Spleen (tissue), 11 donors: ENCODE results near the gene ZNF385A. TPM values are rescaled to one million over a fixed set of nuclear protein-coding genes. Genes with fewer than 3 reads are reported as not detected.

ENCODE experiments used
- DNase-seq: peaks from one replicate; pipeline ENCODE4 v3.0.0-alpha.2; 2020
- H3K27ac ChIP-seq, 8 donors: fragments of 200-600 bp; sonication (generic) in 7 of 8; 1 replicate in 4 of 8; 2 replicates in 4 of 8; pipeline versions ENCODE4 v1.5.0 to v1.8.0; 2016 to 2021; ENCODE audit warnings: inconsistent platforms in 4 of 8, mild to moderate bottlenecking in 4 of 8, moderate library complexity in 1 of 8
- H3K27me3 ChIP-seq, 7 donors: fragments of 200-600 bp; sonication (generic) in 6 of 7; replicated peaks in 1 of 7; 1 replicate in 4 of 7; 2 replicates in 3 of 7; pipeline versions ENCODE4 v1.5.0 to v1.8.0; 2016 to 2021; ENCODE audit warnings: inconsistent platforms in 3 of 7, mild to moderate bottlenecking in 1 of 7
- H3K36me3 ChIP-seq, 6 donors: fragments of 200-600 bp; sonication (generic) in 5 of 6; 1 replicate in 4 of 6; 2 replicates in 2 of 6; pipeline versions ENCODE4 v1.5.0 to v1.8.0; 2016 to 2021; ENCODE audit warnings: inconsistent platforms in 2 of 6
- H3K4me1 ChIP-seq, 6 donors: fragments of 200-600 bp; sonication (generic) in 5 of 6; 1 replicate in 3 of 6; 2 replicates in 3 of 6; pipeline versions ENCODE4 v1.5.0 to v1.8.0; 2016 to 2021; ENCODE audit warnings: inconsistent platforms in 3 of 6
- H3K4me3 ChIP-seq, 8 donors: fragments of 200-600 bp; sonication (generic) in 7 of 8; 1 replicate in 4 of 8; 2 replicates in 4 of 8; pipeline versions ENCODE4 v1.5.0 to v1.8.0; 2016 to 2021; ENCODE audit warnings: inconsistent platforms in 4 of 8, mild to moderate bottlenecking in 4 of 8, moderate library complexity in 2 of 8
- H3K9me3 ChIP-seq, 8 donors: fragments of 200-600 bp; sonication (generic) in 7 of 8; 1 replicate in 4 of 8; 2 replicates in 4 of 8; pipeline versions ENCODE4 v1.5.0 to v1.8.0; 2016 to 2021; ENCODE audit warnings: inconsistent platforms in 4 of 8
- CTCF ChIP-seq, 11 experiments: fragments of 200-600 bp in 7 of 11; fragments of 450-650 bp in 4 of 11; sonication (generic) in 4 of 11; IDR thresholded peaks in 8 of 11; conservative IDR thresholded peaks in 3 of 11; 1 replicate in 7 of 11; 2 replicates in 4 of 11; pipeline versions ENCODE4 v1.4.0 to v1.8.0; 2016 to 2021; ENCODE audit warnings: antibody characterized with exemption in 11 of 11, inconsistent platforms in 4 of 11, mild to moderate bottlenecking in 1 of 11
- POLR2A ChIP-seq, 3 donors: fragments of 450-650 bp; IDR thresholded peaks; one replicate each; pipeline ENCODE4 v1.5.1; 2017; ENCODE audit warnings: antibody characterized with exemption in 3 of 3, mild to moderate bottlenecking in 1 of 3
- POLR2AphosphoS5 ChIP-seq, 3 donors: sonication (generic); formaldehyde crosslinking; IDR thresholded peaks; one replicate each; pipeline ENCODE4 v1.5.1; 2017; ENCODE audit warnings: antibody characterized with exemption in 3 of 3
- WGBS, 5 donors: extraction: QIAGEN DNeasy Blood & Tissue Kit in 3 of 5; methylation state at CpG; one replicate each; pipeline versions ENCODE4 v1.1.5 to v1.1.7; 2013 to 2018; 5-methylcytosine and 5-hydroxymethylcytosine counted together
- intact Hi-C: fragments of 100-400 bp; cut with DNase I; formaldehyde crosslinking; loops from one replicate; pipeline ENCODE4 v1.15.0; 2023; ENCODE audit warnings: low total_unique reads
- polyA plus RNA-seq, 3 donors: library from polyadenylated mRNA; stranded (reverse); fragments of 200-250 nt; gene quantifications; one replicate each; pipeline ENCODE4 v1.2.1, GENCODE V29; 2013
- total RNA-seq, 7 donors: library from RNA; depleted of rRNA in 3 of 7; stranded (reverse); fragments of >200 nt in 3 of 7; fragmentation: NEBNext Ultra II Directional in 4 of 7; extraction: Animal tissue kit (Norgen Biotek cat#: 25700) in 4 of 7; gene quantifications; one replicate each; pipeline versions ENCODE4 v1.1.0 to v1.2.1, GENCODE V29; 2016 to 2021
- donor health status: healthy with polysubstance abuse.
- donor health status: DM: no; HTN: no; CAD: no; lungs with moderate emphysema.
- donor health status: DM: no; HTN: no; CAD: no.
- donor health status: Bipolar disorder and iron deficiency.
- donor health status: healthy.
- donor health status: DM: no; HTN: no; CAD: no.
- donor health status: DM: yes; HTN: yes; CAD: no.

Gene ZNF385A
- total and polyA plus RNA-seq, 10 donors = 7.4 to 40.3 (median 23.4) TPM

- intact Hi-C loops = no loop called here
- Histone ChIP-seq H3K4me1 (peaks cover 7 to 68% (median 28%) of the 10 kb centered on the region in 6 donors), H3K4me3 (peak overlapping the region; percentile 50 to 74 (median 60)), H3K27ac (peak overlapping the region; percentile 73 to 89 (median 86)), H3K9me3 (no peaks in the 10 kb centered on the region), H3K36me3 (peaks cover 0 to 16% (median 0%) of the 10 kb centered on the region in 6 donors), H3K27me3 (no peaks in the 10 kb centered on the region)
- 0 to 2% (median 1%) methylated on average over 39 to 40 of the region's 40 CpGs for WGBS, 5 donors
- peak; percentile 95 for DNase-seq
- TF ChIP-seq POLR2AphosphoS5 (IDR thresholded peaks at IDR 0.05) (peak; percentile 66 to 79 (median 72)), POLR2A (IDR thresholded peaks at IDR 0.05) (no peak), CTCF (IDR thresholded peaks at IDR 0.05 in 8 of 11, conservative IDR thresholded peaks at IDR 0.05 in 3 of 11) (peak in 4 of 11 experiments; percentile 10 to 26 (median 12))
Measured at GRCh38 chr12:54358945-54359761, 25.4 kb downstream of the ZNF385A start.

GRCh38 chr12:54358191-54358944, 26.2 kb downstream of the ZNF385A start:
- 4 to 12% (median 7%) methylated on average over 15 of the region's 15 CpGs for WGBS, 5 donors
- Histone ChIP-seq H3K4me1 (peaks cover 7 to 60% (median 27%) of the 10 kb centered on the region in 6 donors), H3K36me3 (peaks cover 0 to 20% (median 0%) of the 10 kb centered on the region in 6 donors), H3K27ac (peak overlapping the region; percentile 66 to 89 (median 86)), H3K9me3 (no peaks in the 10 kb centered on the region), H3K27me3 (no peaks in the 10 kb centered on the region), H3K4me3 (peak overlapping the region; percentile 50 to 74 (median 60))
- no peak for TF ChIP-seq POLR2AphosphoS5 (IDR thresholded peaks at IDR 0.05)
- TF ChIP-seq CTCF (IDR thresholded peaks at IDR 0.05 in 8 of 11, conservative IDR thresholded peaks at IDR 0.05 in 3 of 11) = no peak
- TF ChIP-seq POLR2A (IDR thresholded peaks at IDR 0.05) = no peak
- no peak for DNase-seq
- intact Hi-C loops = no loop called here

GRCh38 chr12:54357506-54358190, 26.9 kb downstream of the ZNF385A start:
- peaks cover 7 to 57% (median 25%) of the 10 kb centered on the region in 6 donors for H3K4me1 ChIP-seq

More at GRCh38 chr12:54357506-54358190, 26.9 kb downstream of the ZNF385A start:
- peaks cover 0 to 25% (median 0%) of the 10 kb centered on the region in 6 donors for H3K36me3 ChIP-seq
- H3K27me3 ChIP-seq = no peaks in the 10 kb centered on the region
- intact Hi-C loops = no loop called here
- peak overlapping the region in 5 of 8 donors; percentile 73 to 87 (median 86) for H3K27ac ChIP-seq
- DNase-seq = no peak
- H3K4me3 ChIP-seq = peak overlapping the region in 2 of 8 donors; percentile 69 to 74
- TF ChIP-seq CTCF (IDR thresholded peaks at IDR 0.05 in 8 of 11, conservative IDR thresholded peaks at IDR 0.05 in 3 of 11) (no peak), POLR2AphosphoS5 (IDR thresholded peaks at IDR 0.05) (no peak), POLR2A (IDR thresholded peaks at IDR 0.05) (no peak)
- no peaks in the 10 kb centered on the region for H3K9me3 ChIP-seq
- WGBS, 5 donors = 51 to 76% (median 71%) methylated on average over 2 of the region's 2 CpGs
